ENCODE results near the gene GSE1. TPM values are rescaled to one million over a fixed set of nuclear protein-coding genes. Genes with fewer than 3 reads are reported as not detected.

GSE1 gene
- total and polyA plus RNA-seq, 2 of the 13 experiments (the other 11 are each of a cell fraction or from before 2014, with no cell fraction given): 16.1 to 31.2 TPM

DNA sequence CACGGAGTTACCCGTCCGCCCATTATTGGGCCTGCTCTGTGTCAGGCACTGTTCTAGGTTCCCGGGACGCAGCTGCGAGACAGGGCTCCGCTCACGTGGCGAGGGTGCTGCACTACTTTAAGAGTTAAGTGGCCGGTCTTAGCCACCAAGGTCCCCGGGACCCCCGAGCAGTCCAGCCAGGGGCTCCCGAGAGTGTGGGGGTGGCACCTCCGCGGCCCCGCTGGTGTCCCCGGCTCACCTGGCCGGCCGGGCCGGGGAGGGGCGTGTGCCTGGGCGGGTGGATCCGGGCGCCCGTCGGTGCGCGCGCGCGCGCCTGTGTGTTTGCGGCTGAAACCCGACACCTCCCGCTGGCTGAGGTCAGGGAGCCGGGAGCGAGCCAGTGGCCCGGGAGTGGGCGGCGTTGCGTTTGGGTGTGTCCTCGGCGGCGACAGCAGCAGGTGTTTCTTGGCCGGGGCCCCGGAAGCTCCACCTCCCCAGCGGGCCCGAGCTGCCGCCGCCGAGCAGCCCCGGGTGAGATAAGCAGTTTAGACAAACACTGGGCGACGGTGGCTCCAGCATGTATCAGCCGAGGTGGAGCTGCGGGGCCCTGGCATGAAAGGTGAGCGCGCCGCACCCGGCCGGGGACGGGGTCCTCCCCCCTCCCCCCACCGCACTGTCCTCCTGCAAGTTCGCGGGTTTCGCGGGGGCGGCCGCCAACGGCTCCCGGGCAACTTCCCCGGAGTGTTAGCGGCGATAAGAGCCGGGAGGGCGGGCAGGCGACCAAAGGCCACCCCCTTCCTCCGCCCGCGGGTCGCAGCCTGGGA, at the start of gene GSE1 (continued):
- TF ChIP-seq ZNF891 (CRISPR knock-in tag; IDR thresholded peaks at IDR 0.05) (no peak), SIX1 (CRISPR knock-in tag; IDR thresholded peaks at IDR 0.05; ENCODE audit: borderline replicate concordance) (peak; percentile 98), AHDC1 (CRISPR knock-in tag; IDR thresholded peaks at IDR 0.05; ENCODE audit: borderline replicate concordance) (peak; percentile 75; the same call in 1 of the 2 replicates), SMC3 (IDR thresholded peaks at IDR 0.05; ENCODE audit: low read length) (no peak), ZNF75D (CRISPR knock-in tag; IDR thresholded peaks at IDR 0.05; ENCODE audit: borderline replicate concordance) (no peak), CBFB (CRISPR knock-in tag; IDR thresholded peaks at IDR 0.05) (peak; percentile 94), EED (CRISPR knock-in tag; IDR thresholded peaks at IDR 0.05) (peak; percentile 73; the same call in 1 of the 2 replicates), ZNF292 (CRISPR knock-in tag; IDR thresholded peaks at IDR 0.05; ENCODE audit: borderline replicate concordance, low read depth) (peak; percentile 64), ZIK1 (CRISPR knock-in tag; IDR thresholded peaks at IDR 0.05; ENCODE audit: borderline replicate concordance, low read depth) (peak; percentile 35; the same call in 1 of the 2 replicates), REXO4 (CRISPR knock-in tag; IDR thresholded peaks at IDR 0.05; ENCODE audit: borderline replicate concordance) (no peak), ZNF775 (CRISPR knock-in tag; IDR thresholded peaks at IDR 0.05; ENCODE audit: borderline replicate concordance) (0 out of 2 replicates have a peak, but pooled peaks have one; percentile 60), TFAP4 (IDR thresholded peaks at IDR 0.05; ENCODE audit: borderline replicate concordance, low read depth) (peak; percentile 86)
- TF ChIP-seq, protein P1, sequence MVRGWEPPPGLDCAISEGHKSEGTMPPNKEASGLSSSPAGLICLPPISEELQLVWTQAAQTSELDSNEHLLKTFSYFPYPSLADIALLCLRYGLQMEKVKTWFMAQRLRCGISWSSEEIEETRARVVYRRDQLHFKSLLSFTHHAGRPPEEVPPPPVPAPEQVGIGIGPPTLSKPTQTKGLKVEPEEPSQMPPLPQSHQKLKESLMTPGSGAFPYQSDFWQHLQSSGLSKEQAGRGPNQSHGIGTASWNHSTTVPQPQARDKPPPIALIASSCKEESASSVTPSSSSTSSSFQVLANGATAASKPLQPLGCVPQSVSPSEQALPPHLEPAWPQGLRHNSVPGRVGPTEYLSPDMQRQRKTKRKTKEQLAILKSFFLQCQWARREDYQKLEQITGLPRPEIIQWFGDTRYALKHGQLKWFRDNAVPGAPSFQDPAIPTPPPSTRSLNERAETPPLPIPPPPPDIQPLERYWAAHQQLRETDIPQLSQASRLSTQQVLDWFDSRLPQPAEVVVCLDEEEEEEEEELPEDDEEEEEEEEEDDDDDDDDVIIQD (CRISPR knock-in tag; IDR thresholded peaks at IDR 0.05; ENCODE audit: low read depth): peak; percentile 67; the same call in 1 of the 2 replicates
- TF ChIP-seq, protein P2, sequence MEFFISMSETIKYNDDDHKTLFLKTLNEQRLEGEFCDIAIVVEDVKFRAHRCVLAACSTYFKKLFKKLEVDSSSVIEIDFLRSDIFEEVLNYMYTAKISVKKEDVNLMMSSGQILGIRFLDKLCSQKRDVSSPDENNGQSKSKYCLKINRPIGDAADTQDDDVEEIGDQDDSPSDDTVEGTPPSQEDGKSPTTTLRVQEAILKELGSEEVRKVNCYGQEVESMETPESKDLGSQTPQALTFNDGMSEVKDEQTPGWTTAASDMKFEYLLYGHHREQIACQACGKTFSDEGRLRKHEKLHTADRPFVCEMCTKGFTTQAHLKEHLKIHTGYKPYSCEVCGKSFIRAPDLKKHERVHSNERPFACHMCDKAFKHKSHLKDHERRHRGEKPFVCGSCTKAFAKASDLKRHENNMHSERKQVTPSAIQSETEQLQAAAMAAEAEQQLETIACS (CRISPR knock-in tag; IDR thresholded peaks at IDR 0.05): peak; percentile 96
- TF ChIP-seq, protein P3, sequence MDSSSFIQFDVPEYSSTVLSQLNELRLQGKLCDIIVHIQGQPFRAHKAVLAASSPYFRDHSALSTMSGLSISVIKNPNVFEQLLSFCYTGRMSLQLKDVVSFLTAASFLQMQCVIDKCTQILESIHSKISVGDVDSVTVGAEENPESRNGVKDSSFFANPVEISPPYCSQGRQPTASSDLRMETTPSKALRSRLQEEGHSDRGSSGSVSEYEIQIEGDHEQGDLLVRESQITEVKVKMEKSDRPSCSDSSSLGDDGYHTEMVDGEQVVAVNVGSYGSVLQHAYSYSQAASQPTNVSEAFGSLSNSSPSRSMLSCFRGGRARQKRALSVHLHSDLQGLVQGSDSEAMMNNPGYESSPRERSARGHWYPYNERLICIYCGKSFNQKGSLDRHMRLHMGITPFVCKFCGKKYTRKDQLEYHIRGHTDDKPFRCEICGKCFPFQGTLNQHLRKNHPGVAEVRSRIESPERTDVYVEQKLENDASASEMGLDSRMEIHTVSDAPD (CRISPR knock-in tag; IDR thresholded peaks at IDR 0.05): 0 out of 2 replicates have a peak, but pooled peaks have one; percentile 19
